GM18519 (cell line): ENCODE data around the gene SAMD14.

Experiments used
- ATAC-seq: cut with Tn5 transposase; IDR thresholded peaks from one replicate; pipeline ENCODE4 v1.9.1; 2021; ENCODE audit warnings: mild to moderate bottlenecking, moderate library complexity; ENCODE audit not compliant: unreplicated experiment, low FRiP score

SAMD14 gene

DNA sequence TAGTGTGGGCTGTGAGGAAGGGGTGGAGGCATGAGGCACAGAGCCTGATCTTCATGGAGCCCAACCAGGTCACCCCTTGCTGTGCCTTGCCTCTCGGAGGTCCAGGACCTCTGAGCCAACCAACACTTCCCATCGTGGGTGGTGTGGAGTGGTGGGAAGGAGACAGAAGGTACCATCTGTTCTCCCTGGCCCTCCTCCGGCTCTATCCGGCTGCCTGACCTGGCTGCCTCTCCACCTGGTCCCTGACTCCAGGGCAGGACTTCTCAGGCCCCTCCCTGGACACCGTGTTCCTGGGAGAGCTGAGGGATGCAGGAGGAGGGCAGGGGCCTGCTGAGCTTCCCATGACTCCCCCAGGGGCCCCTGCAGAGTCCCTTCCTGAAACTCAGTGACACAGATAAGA, 31.0 kb downstream of the SAMD14 start:
- no peak for ATAC-seq

DNA sequence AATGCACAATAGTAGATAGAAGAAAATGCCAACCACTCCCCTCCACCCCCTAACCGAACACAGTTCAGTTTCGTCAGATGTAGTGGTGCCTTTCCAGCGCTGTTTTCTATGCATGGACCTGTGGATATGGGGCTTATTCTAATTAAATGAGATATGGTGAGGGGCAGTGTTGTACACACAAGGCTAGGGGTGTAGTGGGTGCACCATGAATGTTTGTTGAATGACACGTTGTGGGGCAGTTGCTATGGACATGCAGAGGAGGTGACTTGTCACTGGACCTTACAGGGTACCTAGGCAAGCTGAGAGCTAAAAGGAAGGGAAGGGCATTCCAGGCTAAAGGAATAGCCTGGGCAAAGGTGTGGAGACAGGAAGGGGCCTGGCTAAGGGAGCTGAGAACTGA, 31.4 kb downstream of the SAMD14 start:
- no peak for ATAC-seq

DNA sequence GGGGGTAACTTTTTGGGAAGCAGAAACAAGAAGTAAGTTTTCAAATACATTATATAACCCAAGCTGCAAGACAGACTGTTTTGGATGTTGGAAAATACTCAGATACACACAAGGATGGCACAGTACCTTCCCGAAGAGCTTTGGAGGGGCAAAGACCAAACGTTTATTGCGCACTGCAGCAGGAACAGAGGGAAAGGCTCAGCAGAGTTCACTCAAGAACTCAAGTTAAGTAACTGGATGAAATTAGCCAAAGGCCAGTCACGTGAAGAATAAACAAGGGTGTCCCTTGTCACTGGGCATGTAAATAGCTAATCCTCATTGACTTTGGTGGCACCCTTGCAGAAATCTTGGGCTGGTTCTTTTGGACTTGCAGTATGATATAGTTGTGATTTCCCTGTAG, 32.0 kb downstream of the SAMD14 start:
- no peak for ATAC-seq

DNA sequence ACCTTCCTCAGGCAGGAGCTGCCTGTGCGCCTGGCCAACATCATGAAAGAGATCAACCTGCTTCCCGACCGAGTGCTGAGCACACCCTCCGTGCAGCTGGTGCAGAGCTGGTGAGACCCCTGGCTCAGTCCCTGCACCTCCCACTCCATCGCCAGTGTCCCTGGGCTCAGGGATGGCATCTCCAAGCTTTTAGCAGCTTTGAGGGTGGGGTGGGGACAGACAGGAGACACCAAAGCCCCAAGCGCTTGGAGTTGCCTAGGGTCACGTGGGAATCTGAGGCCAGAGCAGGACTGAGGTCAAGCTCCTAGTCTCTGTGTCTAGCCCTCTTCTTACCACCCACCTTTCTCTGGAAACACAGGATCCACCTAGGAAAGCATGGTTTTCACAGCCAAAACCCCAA, 32.5 kb downstream of the SAMD14 start:
- no peak for ATAC-seq

DNA sequence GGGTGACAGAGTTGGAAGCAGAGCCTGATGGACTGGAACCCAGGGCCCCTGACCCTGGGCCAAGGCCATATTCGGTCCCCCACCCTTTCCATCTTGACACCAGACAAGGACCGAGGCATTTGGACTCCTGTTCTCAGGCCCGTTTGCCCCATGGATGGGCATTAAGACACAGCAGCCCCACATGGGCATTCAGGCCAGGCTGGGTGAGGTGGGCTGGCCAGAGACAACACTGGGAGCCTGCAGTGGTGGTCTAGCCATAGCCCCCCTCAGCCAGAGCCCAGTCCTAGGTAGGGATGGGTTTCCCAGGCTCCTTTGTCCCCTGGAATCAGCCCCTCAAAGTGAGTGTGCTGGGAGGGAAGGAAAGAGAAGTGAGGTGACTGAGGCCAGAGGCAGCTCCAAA, 33.2 kb downstream of the SAMD14 start:
- ATAC-seq = no peak

DNA sequence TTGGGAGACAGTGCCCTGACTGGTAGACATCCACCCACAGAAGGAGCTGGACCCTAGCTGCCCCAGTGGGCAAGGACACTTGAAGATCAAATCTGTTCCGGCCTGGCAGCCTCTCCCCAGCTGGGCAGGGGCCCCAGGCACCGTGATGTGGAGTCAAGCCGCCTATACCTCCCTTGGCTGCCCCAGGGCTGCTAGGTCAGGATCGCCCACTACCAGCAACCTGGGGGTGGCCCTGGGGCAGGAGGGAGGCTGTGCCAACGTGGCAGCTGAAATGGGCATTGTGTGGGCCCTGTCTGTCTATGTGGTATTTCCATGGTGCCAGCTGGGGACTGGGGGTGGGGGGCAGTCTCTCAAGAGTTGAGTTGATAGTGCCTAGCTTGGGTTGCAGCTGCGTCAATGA, 33.9 kb downstream of the SAMD14 start:
- ATAC-seq = no peak

DNA sequence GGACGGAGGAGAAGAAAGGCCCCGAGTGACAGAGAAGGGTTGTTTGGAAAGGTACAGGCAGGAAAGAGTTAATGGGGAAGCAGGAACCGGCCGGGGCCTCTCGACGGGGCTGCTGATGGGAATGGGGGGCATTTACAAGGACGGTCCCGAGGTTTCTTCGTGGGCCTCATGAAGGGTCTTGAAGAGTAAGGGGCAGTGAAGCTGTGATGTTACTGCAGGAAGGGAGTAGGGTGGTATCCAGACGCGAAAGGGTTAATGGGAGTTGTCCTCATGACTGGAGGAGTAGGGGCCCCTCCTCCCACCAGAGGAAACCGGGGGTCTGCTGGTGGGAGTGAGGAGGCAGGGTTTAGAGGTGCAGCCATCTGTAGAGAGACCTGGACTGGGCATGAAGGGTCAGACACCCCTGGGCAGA, 34.3 kb downstream of the SAMD14 start:
- ATAC-seq = no peak

DNA sequence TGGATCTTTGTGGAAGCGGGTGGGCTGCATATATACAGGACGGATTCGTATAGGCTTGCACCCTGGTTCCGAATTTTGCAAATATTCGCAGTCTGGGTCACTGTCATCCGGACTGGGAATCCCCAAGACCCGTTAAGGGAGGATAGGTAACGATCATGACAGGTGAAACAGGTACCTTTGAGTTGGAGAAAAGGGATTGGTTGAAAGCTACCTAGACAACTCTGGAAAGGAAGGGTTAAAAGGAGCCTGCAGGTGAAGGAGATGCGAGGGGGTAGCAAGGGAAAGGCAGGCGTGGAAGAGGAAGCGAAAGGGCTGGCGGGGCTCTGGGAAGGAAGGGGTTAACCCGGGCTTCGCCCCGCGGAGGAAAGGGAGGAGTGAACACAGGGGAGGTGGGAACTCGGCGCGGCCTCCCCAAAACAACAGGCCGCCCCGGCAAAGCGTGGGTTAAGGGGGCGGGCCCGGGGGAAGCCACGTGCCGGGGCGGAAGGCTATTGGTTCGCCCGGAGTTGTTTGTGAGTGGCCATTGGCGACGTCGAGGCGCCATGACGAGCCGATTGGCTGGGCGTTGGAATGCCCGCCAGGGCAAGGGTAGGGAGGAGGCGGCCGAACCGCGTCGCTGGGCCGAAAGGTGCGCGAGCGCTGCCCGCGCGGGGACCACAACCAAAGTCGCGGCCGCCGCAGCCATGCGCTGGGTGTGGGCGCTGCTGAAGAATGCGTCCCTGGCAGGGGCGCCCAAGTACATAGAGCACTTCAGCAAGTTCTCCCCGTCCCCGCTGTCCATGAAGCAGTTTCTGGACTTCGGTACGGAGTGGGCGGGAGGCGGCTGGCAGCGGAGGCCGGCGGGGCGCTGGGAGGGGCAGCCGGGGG, 35.0 kb downstream of the SAMD14 start, which contains the start of gene PDK2:
PDK2 (plus strand) TSS at position 599 of the 867 bp plus-strand sequence; CDS start at position 684, 85 bp downstream.
- peak; percentile 65 for ATAC-seq

DNA sequence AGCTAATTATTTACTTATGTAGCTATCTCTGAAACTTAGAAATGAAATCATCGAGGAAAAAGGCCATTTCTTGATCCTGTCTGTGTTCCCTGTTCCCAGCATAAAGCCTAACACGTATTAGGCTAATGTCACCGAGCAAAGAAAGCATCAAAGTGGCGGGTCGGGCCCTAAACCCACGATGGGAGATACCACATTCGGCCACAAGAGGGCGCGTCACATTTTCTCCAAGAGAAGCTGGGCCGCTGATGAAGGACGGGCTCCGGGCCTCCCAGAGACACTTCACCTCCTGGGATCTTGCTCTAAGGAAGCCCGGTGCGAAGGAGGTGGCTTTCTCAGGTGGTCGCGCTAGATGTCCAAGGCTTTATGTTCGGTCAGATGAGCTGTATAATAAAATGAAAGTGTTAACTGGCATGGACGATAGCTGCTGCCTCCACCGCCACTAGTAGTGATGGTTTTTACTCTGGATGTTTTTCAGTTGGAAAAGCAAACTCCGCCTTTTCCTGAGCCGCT, 35.7 kb downstream of the SAMD14 start:
- ATAC-seq = no peak

DNA sequence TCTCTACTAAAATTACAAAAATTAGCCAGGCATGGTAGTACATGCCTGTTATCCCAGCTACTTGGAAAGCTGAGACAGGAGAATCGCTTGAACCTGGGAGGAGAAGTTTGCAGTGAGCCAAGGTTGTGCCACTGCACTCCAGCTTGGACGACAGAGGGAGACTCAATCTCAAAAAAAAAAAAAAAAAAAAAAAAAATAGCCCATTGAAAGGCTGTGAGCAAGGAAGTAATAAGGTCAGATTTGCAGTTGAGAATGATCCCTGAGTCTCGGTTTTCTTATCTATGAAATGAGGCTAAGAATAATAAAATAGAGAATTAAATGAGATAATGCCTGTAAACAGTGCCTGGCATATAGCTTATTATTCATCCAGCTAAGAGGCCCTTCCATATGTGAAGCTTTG, 36.2 kb downstream of the SAMD14 start:
- ATAC-seq = no peak

DNA sequence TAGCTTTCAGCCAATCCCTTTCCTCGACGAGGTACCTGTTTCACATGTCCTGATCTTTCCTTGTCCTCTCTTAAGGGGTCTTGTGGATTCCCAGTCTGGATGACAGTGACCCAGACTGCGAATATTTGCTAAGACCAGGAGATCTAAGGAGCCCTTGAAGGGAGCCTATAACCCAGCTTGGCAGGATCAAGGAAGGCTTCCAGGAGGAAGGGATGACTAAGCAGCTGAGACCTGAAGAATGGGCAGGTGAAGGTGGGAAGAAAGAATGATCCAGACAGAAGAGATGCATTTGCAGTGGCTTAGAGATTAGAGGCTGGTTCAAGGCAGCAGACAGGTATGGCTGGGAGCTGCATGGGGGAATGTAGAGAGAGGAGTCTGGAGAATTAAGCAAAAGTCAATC, 36.7 kb downstream of the SAMD14 start:
- ATAC-seq = no peak

DNA sequence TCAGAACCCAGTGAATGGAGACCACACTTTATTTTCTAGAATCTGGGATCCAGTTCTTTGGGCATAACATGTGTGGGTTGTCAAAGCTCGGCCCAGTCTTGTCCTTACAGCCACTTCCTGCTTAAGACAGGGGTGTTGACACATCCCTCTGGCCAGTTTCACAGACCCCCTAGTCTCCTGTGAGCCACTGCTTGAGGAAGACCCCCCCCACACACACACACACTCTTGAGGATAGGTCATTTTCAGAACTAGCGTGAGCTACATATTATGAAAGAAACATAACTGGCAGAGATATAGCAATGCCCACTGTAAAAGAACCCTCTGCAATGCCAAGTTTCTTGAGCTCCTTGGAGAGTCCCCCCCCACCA, 38.1 kb downstream of the SAMD14 start:
- ATAC-seq = no peak

DNA sequence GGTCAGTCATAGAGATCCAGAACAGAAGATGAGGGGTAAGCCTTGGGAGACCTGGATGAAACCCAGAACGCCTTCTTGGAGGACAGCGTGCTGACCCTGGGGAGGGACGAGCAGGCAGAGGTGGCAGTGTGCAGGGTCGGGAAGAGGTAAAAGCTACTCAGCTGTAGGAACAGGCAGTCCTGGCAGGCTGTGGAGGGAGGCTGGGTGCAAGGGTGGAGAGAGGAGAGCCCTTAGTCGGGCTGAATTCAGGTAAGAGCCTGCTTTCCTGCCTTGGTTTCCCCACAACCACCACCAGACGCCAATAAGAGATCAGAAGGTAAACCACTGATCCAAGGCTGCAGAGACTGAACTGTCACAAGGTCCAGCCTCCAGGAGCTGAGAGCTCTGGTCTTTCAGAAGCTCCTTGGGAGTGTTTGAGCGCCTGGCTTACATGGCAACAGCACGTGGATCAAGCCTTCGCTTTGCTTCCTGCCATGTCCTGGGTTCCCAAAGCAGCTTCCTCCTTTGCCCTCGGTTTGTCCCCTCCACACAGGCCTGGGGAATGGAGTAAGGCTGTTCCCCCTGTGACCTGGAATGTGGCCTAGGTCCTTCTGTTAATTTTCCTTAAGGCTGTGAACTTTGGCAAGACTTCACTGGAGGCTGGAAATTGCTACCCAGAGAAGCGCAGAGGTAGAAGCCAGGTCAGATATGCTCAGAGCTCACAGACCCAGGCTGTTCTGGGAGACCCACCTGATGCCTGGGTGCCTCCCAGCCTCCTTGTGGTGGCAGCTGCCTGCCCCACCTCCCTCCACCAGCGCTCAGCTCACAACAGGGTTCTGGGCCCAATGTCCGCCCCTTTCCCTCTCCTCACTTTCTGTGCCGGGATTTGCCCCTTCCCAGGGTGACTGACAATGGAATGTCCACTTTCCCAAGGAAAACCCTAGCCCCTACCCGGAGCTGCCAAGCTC, 38.7 kb downstream of the SAMD14 start:
- no peak for ATAC-seq

DNA sequence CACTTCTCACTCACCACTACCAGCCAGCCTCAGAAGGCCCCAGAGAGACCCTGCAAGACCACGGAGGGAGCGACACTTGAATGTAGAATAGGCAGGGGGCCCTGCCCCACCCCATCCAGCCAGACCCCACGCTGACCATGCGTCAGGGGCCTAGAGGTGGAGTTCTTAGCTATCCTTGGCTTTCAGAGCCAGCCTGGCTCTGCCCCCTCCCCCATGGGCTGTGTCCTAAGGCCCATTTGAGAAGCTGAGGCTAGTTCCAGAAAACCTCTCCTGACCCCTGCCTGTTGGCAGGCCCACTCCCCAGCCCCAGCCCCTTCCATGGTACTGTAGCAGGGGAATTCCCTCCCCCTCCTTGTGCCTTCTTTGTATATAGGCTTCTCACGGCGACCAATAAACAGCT, 39.9 kb downstream of the SAMD14 start:
- no peak for ATAC-seq

DNA sequence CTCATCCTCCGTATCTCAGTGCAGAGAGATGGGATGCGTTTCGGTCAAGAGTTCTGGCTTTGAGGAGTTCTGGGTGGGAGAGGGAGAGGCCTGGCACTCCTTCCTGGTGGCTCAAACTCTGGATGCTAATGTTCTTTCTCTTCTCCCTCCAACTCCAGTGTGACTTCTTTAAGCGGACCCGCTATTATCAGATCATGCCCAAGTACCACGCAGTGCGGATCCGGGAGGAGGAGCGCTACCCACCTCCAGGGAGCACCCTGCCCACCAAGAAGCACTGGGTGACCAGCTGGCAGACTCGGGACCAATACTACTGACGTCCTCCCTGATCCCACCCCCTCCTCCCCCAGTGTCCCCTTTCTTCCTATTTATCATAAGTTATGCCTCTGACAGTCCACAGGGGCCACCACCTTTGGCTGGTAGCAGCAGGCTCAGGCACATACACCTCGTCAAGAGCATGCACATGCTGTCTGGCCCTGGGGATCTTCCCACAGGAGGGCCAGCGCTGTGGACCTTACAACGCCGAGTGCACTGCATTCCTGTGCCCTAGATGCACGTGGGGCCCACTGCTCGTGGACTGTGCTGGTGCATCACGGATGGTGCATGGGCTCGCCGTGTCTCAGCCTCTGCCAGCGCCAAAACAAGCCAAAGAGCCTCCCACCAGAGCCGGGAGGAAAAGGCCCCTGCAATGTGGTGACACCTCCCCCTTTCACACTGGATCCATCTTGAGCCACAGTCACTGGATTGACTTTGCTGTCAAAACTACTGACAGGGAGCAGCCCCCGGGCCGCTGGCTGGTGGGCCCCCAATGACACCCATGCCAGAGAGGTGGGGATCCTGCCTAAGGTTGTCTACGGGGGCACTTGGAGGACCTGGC, 40.8 kb downstream of the SAMD14 start:
- ATAC-seq = no peak

DNA sequence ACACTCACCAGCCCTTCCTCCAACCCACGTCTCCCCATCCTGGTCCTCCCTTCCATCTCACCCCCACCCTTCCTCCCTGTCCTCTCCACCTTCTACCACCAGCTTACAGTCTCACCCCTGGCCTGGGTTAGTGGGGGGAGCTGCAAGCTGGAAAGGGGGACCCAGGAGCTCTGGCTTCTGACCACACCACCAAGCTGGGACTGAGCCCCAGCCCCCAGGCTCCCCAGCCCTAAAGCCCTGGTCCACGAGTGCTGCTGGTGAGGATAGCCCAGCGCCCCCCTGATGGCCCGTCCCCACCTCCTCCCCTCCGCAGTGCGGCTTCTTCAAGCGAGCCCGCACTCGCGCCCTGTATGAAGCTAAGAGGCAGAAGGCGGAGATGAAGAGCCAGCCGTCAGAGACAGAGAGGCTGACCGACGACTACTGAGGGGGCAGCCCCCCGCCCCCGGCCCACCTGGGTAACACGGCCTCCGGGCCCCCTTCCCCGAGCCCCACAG, 42.0 kb downstream of the SAMD14 start:
- ATAC-seq = no peak

DNA sequence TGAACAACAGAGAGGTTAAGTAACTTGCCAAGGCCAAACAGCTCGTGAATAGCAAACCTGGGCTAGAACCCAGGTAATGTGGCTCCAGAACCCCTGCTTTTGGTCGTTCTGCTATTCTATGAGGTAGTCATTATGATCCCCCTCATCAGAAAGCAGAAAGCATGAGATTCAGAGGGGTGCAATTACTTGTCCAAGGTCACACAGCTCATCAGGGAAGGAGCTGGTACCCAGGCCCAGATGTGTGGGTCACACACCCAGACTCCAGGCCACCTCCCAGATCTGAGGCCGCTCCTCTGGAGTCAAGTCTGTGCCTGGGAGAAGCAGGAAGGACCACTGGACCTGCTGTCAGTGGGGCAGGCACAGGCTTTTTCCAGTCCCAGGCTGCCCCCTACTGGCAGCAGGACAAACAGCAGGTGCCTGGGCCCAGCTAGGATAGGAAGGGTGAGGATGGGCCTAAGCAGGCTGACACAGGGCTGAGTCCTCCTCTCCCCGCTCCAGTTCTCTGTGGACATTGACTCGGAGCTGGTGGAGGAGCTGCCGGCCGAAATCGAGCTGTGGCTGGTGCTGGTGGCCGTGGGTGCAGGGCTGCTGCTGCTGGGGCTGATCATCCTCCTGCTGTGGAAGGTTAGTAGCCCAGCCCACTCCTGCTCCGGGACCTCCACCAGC, 42.6 kb downstream of the SAMD14 start:
- no peak for ATAC-seq

DNA sequence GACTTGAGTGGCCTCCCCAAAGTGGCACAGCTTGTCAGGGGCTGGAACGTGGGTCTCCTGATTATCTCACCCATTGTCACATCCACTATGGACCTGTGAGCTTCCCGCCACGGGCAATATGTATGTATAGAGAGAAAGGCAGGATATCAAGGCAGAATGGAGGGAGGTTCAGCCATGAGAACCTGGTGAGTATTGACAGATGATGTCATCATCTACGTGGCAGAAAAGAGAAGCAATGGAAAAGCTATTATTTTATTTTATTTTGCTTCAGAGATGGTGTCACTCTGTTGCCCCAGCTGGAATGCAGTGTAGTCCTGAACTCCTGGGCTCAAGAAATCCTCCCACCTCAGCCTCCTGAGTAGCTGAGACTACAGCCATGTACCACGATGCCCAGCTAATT, 48.2 kb downstream of the SAMD14 start:
- no peak for ATAC-seq

DNA sequence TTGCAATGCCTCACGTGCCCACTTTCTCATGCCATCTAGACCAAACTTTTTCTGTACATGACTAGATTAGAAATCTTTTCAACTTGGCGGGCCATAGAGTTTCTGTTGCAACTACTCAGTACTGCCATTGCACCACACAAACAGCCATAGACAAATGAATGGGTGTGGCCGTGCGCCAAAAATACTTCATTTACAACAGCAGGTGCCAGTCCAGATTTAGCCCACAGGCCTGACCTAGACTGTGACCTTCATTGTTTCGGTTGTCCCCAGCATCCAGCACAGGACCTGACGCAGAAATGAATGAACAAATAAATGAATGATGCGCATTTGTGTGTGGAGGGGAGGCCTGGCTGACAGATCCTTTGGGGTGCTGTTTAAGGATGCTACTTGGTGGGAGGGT, 49.1 kb downstream of the SAMD14 start:
- no peak for ATAC-seq

DNA sequence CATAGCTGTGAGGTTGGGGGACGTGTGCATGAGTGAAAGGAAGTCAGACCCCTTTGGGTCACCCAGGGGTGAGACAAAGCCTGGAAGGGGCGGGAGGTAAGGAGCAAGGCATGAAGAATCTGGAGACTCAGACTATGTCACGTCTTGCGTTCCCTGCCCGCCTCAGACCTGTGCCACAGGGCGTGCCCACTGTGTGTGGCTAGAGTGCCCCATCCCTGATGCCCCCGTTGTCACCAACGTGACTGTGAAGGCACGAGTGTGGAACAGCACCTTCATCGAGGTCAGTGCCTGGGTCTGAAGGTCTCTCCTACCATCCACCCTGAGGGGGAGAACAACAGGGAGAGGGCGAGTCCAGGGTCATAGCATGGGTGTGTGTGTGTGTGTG, 49.9 kb downstream of the SAMD14 start:
- no peak for ATAC-seq
